Prostate gland (tissue), 2 donors: ENCODE data around the gene ZC3H14. TPM values are rescaled to one million over a fixed set of nuclear protein-coding genes. Genes with fewer than 3 reads are reported as not detected.

Source experiments
- DNase-seq: peaks from one replicate; pipeline ENCODE4 v3.0.0-alpha.2; 2019; ENCODE audit warnings: low spot score
- H3K27ac ChIP-seq, 2 donors: fragments of 200-600 bp; sonication (generic); 2 replicates each; pipeline ENCODE4 v1.5.1; 2017 to 2019
- H3K27me3 ChIP-seq: fragments of 200-600 bp; sonication (generic); replicated peaks from 2 replicates; pipeline ENCODE4 v1.5.1; 2019; ENCODE audit not compliant: insufficient read depth
- H3K36me3 ChIP-seq, 2 donors: fragments of 200-600 bp; sonication (generic); 1 replicate in 1 of 2; 2 replicates in 1 of 2; pipeline versions ENCODE4 v1.5.1 to v1.8.1; 2017 to 2019
- H3K4me1 ChIP-seq: fragments of 200-600 bp; sonication (generic); replicated peaks from 2 replicates; pipeline ENCODE4 v1.5.1; 2019
- H3K4me3 ChIP-seq, 2 donors: fragments of 200-600 bp; sonication (generic); 2 replicates each; pipeline ENCODE4 v1.5.1; 2017 to 2019
- H3K9me3 ChIP-seq: fragments of 200-600 bp; sonication (generic); 2 replicates; pipeline ENCODE4 v1.5.1; 2017
- CTCF ChIP-seq, 4 experiments: fragments of 200-600 bp in 2 of 4; fragments of 450-650 bp in 2 of 4; sonication (generic) in 2 of 4; IDR thresholded peaks; 1 replicate in 3 of 4; 2 replicates in 1 of 4; pipeline ENCODE4 v1.5.1; 2016 to 2019; ENCODE audit warnings: antibody characterized with exemption in 4 of 4, mild to moderate bottlenecking in 2 of 4, moderate library complexity in 2 of 4
- POLR2A ChIP-seq: fragments of 450-650 bp; IDR thresholded peaks from one replicate; pipeline ENCODE4 v1.6.1; 2016; ENCODE audit warnings: antibody characterized with exemption, mild to moderate bottlenecking
- POLR2AphosphoS5 ChIP-seq: sonication (generic); formaldehyde crosslinking; IDR thresholded peaks from one replicate; pipeline ENCODE4 v1.6.1; 2017; ENCODE audit warnings: antibody characterized with exemption
- WGBS: methylation state at CpG from one replicate; pipeline ENCODE4 v1.1.5; 2018; 5-methylcytosine and 5-hydroxymethylcytosine counted together
- intact Hi-C: fragments of 100-400 bp; cut with DNase I; formaldehyde crosslinking; loops from one replicate; pipeline ENCODE4 v1.14.2; 2022
- total RNA-seq, 2 donors: library from RNA; depleted of rRNA; stranded (reverse); fragments of >200 nt; gene quantifications; one replicate each; pipeline ENCODE4 v1.1.0, GENCODE V29; 2016

The ZC3H14 gene
- total RNA-seq, 2 donors from 2014 or later, result 79.9 to 103 TPM

- DNase-seq, result no peak
- H3K36me3 ChIP-seq, result peaks cover 0 to 2% of the 10 kb centered on the region in 2 donors
- H3K27ac ChIP-seq, result no peak overlapping the region
- no peaks in the 10 kb centered on the region for H3K4me1 ChIP-seq
- 100% methylated on average over 1 of the region's 1 CpG for WGBS
- no peaks in the 10 kb centered on the region for H3K27me3 ChIP-seq
- H3K9me3 ChIP-seq, result no peaks in the 10 kb centered on the region
- intact Hi-C loops, result no loop called here
- no peak for TF ChIP-seq POLR2A
- no peak for TF ChIP-seq CTCF (IDR thresholded peaks at IDR 0.05)
- TF ChIP-seq POLR2AphosphoS5, result no peak
- no peak overlapping the region for H3K4me3 ChIP-seq
Measured at GRCh38 chr14:88617479-88617878, 54.6 kb downstream of the ZC3H14 start.

- no peaks in the 10 kb centered on the region for H3K27me3 ChIP-seq
- TF ChIP-seq POLR2AphosphoS5 (no peak), POLR2A (no peak), CTCF (IDR thresholded peaks at IDR 0.05) (no peak)
- H3K4me3 ChIP-seq, result no peak overlapping the region
- H3K9me3 ChIP-seq, result no peaks in the 10 kb centered on the region
- intact Hi-C loops, result no loop called here
- 61% methylated on average over 5 of the region's 5 CpGs for WGBS
- no peak overlapping the region for H3K27ac ChIP-seq
- H3K36me3 ChIP-seq, result peaks cover 0 to 2% of the 10 kb centered on the region in 2 donors
- no peaks in the 10 kb centered on the region for H3K4me1 ChIP-seq
- DNase-seq, result no peak
Measured at GRCh38 chr14:88618476-88618875, 55.6 kb downstream of the ZC3H14 start.

GRCh38 chr14:88621100-88621499 is 58.3 kb downstream of the ZC3H14 start:
- Histone ChIP-seq H3K36me3 (peaks cover 0 to 2% of the 10 kb centered on the region in 2 donors), H3K27me3 (no peaks in the 10 kb centered on the region), H3K27ac (no peak overlapping the region), H3K4me1 (no peaks in the 10 kb centered on the region), H3K9me3 (no peaks in the 10 kb centered on the region), H3K4me3 (no peak overlapping the region)
- no peak for DNase-seq
- 61% methylated on average over 2 of the region's 2 CpGs for WGBS
- intact Hi-C loops, result no loop called here
- TF ChIP-seq POLR2A, result no peak

- Histone ChIP-seq H3K36me3 (no peaks in the 10 kb centered on the region), H3K4me1 (no peaks in the 10 kb centered on the region), H3K9me3 (no peaks in the 10 kb centered on the region), H3K4me3 (no peak overlapping the region), H3K27me3 (no peaks in the 10 kb centered on the region), H3K27ac (no peak overlapping the region)
- no peak for DNase-seq
- intact Hi-C loops, result no loop called here
- no peak for TF ChIP-seq POLR2AphosphoS5
- no peak for TF ChIP-seq CTCF (IDR thresholded peaks at IDR 0.05)
- TF ChIP-seq POLR2A, result no peak
- WGBS, result 94% methylated on average over 3 of the region's 3 CpGs
Measured at GRCh38 chr14:88625671-88626070, 62.8 kb downstream of the ZC3H14 start.

GRCh38 chr14:88628033-88628432 is 65.2 kb downstream of the ZC3H14 start:
- Histone ChIP-seq H3K9me3 (no peaks in the 10 kb centered on the region), H3K4me3 (no peak overlapping the region), H3K4me1 (no peaks in the 10 kb centered on the region), H3K36me3 (no peaks in the 10 kb centered on the region), H3K27me3 (no peaks in the 10 kb centered on the region), H3K27ac (no peak overlapping the region)
- DNase-seq, result no peak
- intact Hi-C loops, result no loop called here
- TF ChIP-seq POLR2A (no peak), CTCF (IDR thresholded peaks at IDR 0.05) (no peak), POLR2AphosphoS5 (no peak)
